Renal cortex interstitium (tissue), 11 donors: ENCODE measurements around the gene HYAL3. TPM values are rescaled to one million over a fixed set of nuclear protein-coding genes. Genes with fewer than 3 reads are reported as not detected.
"Not testable (repeated sequence)": the region's sequence is repeated elsewhere in the genome, so short reads cannot be mapped to it uniquely, and the experiment has no call there.

Experiments used
- DNase-seq, 11 donors: peaks; one replicate each; pipeline ENCODE4 v3.0.0-alpha.2; 2013; ENCODE audit warnings: low read depth in 9 of 11, low spot score in 4 of 11; ENCODE audit errors: extremely low read depth in 1 of 11
- polyA plus RNA-seq, 3 donors: library from polyadenylated mRNA; unstranded; fragments of 120-200 nt; gene quantifications; one replicate each; pipeline ENCODE4 v1.2.1, GENCODE V29; 2013; ENCODE audit not compliant: insufficient read length in 3 of 3

The HYAL3 gene
- polyA plus RNA-seq, 3 donors: 2.9 to 5.5 (median 3.2) TPM

DNA sequence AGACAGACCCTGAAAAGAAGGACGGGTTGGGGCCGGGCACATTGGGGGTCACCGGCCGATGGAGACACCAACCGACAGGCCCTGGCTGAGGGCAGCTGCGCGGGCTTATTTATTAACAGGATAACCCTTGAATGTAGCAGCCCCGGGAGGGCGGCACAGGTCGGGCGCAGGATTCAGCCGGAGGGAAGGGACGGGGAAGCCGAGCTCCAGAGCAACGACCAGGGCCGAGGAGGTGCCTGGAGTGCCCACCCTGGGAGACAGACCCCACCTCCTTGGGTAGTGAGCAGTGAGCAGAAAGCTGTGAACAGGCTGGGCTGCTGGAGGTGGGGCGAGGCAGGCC lies 22.5 kb downstream of the HYAL3 start:
- DNase-seq: no peak

DNA sequence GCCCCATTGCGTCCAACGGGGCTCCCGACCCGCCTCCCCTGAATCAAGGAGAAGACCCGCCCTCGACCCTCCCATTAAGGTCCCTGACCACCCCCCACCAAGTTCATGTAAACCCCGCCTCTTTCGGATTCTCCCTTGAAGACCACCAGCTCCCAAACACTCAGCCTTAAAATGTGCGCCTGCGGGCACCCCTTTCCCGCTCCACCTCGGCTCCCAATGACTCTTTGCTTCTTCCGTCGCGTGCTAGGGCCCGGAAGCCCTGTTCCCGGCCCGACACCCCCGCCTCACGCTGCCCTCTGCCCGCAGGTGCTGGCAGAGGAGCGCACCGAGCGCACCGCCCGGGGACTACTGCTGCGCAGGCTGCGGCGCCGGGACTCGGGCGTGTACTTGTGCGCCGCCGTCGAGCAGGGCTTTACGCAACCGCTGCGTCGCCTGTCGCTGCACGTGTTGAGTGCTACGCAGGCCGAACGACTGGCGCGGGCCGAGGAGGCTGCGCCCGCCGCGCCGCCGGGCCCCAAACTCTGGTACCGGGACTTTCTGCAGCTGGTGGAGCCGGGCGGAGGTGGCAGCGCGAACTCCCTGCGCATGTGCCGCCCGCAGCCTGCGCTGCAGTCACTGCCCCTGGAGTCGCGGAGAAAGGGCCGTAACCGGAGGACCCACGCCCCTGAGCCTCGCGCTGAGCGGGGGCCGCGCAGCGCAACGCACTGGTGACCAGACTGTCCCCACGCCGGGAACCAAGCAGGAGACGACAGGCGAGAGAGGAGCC lies 23.0 kb downstream of the HYAL3 start:
- no peak for DNase-seq

DNA sequence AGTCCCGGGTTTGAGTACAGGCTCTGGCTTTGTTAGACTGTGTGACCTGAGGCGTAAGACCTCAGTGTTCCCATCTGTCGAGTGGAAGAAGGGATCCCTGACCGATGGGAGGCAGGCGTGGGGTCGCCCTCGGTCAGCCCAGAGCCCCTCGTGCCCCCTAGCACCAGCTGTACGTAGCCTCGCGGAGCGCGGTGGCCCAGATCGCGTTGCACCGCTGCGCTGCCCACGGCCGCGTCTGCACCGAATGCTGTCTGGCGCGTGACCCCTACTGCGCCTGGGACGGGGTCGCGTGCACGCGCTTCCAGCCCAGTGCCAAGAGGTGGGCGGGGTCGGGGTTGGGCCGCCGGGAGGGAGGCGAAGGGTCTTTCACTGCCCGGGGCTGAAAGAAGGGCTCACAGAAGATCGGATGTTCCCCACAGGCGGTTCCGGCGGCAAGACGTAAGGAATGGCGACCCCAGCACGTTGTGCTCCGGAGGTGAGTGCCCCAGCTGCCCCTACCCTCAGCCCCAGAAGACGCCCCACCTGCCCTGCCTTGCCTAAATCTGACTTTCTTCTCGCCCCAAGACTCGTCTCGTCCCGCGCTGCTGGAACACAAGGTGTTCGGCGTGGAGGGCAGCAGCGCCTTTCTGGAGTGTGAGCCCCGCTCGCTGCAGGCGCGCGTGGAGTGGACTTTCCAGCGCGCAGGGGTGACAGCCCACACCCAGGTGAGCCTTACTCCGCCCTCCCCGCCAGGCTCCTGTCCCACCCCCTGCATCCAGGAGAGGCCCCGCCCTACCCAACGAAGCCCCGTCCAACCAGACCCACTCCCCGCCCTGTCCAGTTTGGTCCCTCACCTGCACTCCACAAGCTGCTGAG lies 23.8 kb downstream of the HYAL3 start:
- DNase-seq: no peak

DNA sequence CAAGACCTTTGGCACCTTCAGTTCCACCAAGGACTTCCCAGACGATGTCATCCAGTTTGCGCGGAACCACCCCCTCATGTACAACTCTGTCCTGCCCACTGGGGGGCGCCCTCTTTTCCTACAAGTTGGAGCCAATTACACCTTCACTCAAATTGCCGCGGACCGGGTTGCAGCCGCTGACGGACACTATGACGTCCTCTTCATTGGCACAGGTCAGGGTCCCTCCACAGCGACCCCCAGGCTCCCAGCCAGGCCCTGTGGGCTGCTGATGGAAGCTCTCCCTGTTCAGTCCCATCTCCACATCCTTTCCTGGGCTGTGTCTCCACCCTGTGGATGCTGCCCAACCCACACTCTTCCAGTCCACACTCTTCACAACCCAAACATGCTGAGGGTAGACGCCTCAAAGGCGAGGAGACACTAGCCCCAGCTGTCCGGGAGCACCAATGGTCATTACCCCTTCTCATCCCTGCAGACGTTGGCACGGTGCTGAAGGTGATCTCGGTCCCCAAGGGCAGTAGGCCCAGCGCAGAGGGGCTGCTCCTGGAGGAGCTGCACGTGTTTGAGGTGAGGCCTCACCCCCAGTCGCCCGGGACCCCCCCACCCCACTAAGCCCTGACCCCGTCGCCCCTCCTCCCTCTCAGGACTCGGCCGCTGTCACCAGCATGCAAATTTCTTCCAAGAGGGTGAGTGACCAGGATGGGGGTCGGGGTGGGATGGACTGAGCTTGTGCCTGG lies 24.7 kb downstream of the HYAL3 start:
- no peak for DNase-seq

DNA sequence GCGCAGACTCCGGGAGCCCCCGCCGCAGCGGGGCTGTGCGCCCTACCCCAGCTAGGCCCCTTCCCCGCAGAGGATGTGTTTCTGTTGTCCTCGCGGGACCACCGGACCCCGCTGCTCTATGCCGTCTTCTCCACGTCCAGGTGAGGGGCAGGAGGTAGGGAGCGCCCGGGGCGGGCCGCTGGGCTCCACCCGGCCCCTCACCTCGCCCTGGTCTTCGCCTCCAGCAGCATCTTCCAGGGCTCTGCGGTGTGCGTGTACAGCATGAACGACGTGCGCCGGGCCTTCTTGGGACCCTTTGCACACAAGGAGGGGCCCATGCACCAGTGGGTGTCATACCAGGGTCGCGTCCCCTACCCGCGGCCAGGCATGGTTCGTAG lies 25.5 kb downstream of the HYAL3 start:
- no peak for DNase-seq

DNA sequence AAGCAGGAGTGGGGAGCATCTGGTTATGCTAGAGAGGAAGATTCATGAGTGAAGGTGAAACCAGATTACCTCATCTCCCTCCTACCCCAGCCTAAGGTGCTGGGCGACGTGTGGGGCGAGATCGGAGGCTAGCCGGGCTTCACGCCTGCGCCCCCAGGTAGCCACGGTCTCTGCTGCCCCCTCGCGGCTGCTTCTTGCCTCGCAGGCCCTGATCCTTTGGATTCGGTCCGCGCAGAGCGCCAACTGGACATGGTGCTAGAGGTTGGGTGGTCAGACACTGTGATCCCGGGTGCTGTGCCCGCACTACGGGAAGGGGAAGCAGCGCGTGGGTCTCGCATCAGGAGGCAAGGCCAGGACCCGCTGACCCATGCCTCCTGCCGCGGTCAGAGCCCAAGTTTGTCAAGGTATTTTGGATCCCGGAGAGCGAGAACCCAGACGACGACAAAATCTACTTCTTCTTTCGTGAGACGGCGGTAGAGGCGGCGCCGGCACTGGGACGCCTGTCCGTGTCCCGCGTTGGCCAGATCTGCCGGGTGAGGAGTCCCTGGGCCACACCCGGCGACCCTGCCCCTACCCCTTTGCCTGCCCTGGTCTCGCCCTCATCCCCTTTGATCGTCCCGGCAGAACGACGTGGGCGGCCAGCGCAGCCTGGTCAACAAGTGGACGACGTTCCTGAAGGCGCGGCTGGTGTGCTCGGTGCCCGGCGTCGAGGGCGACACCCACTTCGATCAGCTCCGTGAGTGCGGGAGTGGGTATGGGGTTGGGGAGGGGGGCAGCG lies 26.1 kb downstream of the HYAL3 start:
- DNase-seq: peak in 9 of 11 donors; percentile 70 to 83 (median 77)

DNA sequence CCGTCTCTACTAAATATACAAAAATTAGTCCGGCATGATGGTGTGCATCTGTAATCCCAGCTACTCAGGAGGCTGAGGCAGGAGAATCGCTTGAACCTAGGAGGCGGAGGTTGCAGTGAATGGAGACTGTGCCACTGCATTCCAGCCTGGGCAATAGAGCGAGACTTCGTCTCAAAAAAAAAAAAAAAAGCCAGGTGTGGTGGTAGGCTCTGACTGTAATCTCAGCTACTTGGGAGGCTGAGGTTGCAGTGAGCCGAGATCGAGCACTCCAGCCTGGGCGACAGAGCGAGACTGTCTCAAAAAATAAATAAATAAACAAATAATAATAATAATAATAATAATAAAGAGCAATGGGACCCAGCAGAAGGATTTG lies 26.7 kb downstream of the HYAL3 start:
- not testable (repeated sequence) for DNase-seq

DNA sequence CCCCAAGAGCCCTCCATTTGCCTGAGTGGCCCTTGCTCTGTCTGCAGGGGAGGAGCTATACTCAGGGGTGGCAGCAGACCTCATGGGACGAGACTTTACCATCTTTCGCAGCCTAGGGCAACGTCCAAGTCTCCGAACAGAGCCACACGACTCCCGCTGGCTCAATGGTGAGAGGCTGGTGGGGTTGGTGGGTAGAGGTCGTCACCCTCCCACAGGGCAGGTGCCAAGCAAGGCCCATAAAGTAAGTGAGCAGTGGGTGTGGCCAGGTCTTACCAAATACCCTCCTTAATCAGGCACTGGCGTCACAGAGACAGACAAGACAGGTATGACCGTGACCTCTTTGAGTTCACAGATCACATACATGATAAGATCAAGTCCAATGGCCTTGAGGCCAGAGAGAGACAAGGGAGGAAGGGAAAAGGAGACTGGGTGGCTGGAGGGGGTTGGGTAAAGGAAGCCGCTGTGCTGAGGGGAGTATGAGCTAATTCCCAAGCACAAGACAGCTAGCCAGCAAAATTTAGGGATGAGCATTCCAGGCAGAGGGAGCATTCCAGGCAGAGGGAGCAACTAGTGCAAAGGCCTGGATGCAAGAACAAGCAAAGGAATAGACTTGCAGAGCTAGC lies 27.8 kb downstream of the HYAL3 start:
- no peak for DNase-seq

DNA sequence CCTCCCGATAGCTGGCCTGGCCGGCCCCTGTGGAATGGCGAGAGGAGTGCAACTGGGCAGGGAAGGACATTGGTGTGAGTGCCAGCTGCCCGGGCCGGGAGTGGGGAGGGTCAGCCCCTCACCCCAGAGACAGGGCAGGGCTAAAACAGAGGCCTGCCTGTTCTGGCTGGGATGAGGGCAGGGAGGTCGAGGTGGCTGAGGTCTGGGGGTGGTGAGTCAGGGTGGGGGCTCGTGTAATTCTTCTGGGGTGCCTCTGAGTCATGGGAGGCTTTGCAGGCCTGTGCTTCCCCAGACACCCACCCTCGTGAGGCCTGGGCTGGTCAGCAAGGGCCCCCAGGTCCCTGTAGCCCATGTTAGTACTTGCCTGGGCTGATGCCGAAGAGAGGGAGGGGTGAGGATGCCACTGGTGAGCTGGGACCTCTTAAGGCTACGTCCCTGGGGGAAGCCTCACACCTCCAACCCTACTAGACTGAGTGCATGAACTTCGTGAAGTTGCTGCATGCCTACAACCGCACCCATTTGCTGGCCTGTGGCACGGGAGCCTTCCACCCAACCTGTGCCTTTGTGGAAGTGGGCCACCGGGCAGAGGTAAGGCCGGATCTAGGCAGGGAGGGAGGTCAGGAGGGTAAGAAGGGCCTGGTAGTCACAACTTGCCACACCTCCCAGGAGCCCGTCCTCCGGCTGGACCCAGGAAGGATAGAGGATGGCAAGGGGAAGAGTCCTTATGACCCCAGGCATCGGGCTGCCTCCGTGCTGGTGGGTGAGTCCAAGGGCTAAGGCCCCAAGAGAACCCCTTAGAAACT lies 28.6 kb downstream of the HYAL3 start:
- DNase-seq: no peak

DNA sequence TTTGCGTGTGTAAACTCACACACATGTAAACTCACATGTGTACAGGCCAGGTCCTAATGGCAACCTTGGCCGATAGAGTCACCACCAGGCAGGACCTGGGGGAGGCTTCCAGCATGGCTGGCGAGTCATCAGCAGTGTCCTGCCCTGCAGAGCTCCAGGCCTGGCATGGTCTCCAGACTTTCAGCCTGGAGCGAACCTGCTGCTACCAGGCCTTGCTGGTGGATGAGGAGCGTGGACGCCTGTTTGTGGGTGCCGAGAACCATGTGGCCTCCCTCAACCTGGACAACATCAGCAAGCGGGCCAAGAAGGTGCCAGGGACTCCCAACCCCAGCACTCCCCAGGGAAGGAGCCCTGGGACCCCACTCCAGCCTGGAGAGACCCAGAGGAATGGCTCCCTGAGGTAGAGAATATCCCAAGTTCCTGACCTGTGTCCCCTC lies 29.2 kb downstream of the HYAL3 start:
- no peak for DNase-seq

DNA sequence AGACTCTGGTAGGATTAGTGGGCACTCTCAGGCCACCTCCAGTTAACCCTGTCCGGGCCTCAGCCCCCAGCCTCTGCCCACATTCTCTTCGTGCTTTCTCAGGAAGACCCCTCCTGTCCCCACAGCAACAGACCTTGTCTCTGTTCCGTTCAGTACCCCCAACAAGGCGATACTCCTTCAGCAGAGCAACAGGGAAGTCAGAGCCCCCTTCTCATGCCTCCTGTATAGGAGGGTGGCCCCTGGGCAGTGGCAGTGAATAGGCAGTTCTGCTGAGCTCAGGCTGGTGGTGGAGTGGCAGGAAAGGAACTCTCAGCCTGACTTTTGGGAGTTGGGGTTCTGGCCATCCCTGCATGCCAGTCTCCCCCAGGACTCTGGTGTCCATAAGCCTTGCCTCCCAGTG lies 29.7 kb downstream of the HYAL3 start:
- DNase-seq: no peak

DNA sequence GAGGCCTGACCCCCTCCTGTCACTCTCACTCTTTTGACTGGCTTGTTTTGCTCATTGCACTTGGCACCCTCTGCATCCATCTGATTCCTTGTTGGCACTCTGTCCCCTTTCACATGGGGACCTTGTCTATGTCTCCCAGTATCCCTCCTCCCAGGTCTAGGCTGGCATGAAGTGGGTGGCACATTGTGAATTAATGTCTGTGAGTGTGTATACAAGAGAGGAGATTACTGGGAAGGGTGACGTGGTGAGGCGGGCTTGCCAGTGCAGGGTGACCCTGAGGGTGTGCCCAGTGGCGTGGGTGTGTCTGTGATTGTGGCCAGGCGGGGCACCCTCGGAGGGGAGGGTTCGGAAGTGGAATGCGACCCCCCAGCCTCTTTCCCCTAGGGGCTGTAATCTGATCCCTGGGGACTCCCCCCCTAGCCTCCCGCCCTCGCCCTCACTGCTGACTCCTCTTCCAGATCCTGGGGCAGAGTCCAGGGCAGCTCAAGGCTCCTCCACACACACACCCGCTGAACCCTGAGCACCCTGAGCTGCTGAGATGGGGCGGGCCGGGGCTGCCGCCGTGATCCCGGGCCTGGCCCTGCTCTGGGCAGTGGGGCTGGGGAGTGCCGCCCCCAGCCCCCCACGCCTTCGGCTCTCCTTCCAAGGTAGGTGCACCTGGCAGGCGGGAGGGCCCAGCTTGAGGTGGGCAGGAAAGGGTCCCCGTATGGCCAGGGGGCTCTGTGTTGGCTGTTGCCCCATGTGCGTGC lies 30.3 kb downstream of the HYAL3 start, which contains the start of gene SEMA3B:
Gene SEMA3B (plus strand): TSS at position 445 of the 749 bp plus-strand sequence. CDS start 94 bp downstream, at position 539.
- peak in 4 of 11 donors; percentile 59 to 74 (median 63) for DNase-seq

DNA sequence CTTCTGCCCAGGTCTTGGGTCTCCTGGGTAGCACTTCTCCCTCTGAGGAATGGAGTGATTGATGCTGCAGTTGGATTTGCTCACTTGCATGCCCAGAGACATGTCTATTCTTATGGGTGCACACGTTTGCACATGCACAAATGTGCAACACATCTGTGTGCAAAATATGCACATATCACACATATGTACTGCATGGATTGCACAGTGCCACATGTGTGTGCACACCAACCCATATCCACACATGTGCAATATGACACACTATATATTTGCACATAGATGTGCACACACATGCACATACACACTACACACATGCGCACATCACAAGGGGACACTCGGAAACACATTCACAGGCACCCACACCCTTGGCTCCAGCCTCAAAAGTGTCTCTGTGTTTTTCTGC lies 30.9 kb downstream of the HYAL3 start:
- DNase-seq: no peak

DNA sequence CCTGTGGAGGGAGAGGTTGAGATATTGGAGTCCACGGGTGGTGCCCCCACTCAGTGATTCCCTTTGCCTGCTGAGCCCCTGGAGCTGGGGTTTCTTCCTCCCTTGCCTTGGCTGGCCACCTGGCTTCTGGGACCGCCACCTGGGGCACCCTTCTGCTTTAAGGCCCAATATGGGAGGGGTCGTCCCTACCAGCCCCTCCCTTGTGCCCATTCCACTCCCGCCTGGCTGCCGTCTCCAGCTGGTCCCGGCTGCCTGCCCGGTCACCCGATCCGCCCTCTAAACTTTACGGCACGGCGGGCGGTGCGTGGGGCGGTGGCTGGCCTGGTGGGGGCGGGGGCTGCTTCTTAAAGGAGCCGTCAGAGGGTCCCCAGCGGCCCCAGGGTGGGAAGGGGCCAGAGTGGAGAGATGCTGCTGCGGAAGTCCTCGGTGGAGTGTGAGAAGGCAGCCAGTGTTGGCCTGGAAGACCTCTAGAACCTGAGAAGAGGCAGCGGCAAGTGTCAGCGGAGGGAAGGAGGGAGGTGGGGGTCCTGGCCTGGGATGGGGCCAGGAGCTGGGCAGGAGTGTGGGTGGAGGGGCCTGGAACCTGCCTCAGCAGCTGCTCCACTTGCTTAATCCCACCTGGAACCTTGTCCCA lies 31.8 kb downstream of the HYAL3 start:
- DNase-seq: peak in 3 of 11 donors; percentile 65 to 68 (median 67)

DNA sequence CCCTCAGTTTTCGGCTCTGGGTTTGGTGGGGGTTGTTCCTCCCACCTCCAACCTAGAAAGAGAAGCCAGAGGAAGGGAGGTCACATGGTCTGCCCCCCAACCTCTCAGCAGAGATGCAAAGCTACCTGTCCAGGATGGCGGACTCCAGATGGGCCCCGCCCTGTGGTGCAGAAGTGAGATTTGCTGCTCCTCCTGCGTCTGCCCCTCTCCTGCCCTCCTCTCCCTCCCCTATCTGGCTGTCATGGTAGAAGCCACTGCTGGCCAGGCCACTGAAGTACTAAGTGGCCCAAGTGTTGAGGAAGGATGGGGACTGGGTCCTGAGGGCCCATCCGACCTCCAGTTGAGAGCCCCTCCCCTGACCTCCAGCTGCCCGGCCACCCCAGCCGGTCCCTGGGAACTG lies 32.4 kb downstream of the HYAL3 start:
- DNase-seq: no peak

DNA sequence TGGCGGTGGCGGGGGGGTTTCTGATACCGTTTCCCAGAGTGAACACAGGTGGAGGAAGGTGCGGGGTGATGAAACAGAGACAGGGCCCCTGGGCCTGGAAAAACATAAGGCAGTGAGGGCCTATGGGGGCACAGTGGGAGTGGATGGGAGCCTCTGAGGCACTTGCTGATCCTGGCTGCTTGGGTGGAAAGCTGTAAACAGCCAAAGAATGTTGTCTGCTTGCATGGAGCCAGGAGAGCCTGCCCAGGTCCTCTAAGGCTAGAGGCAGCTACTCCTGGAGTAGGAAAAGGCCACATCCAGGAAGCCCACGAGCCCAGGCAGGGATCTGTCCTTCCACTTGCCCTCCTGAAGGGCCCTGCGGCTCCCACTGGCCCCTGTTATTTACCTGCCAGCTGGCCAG lies 33.2 kb downstream of the HYAL3 start:
- no peak for DNase-seq

DNA sequence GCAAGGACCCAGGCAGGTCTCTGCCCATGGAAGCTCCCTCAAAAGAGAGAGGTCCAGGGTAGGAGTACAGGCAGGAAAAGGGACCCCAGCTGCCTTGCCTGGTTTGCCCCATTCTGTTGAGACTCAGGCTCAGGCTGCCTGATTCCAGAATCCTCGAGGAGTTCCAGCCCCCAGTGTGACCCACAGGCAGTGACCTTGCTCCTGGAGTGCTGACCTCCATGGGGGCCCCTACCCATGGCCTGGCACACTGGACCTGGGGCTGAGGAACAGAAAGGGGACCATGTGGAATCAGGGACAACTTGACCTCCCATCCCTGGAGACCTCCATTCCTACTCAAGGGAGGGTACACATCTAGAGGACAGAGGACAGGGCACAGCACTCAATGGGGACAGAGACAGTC lies 33.6 kb downstream of the HYAL3 start:
- no peak for DNase-seq
